Calu3 (cell line): Measurements from ENCODE around the gene SLC16A1. TPM values are rescaled to one million over a fixed set of nuclear protein-coding genes. Genes with fewer than 3 reads are reported as not detected.

Experiments used
- BruUV-seq: library from RNA; stranded (reverse); fragments of 400-500 nt; replicated peaks from 2 replicates; lab custom pipeline; 2021; lab: Mats Ljungman, UMichigan
- CTCF ChIA-PET: fragments of 300-600 bp; sonication (Branson Sonifier 250); formaldehyde crosslinking; loops from one replicate; lab custom pipeline; 2022; ENCODE audit warnings: antibody characterized with exemption; lab: Charles Lee
- DNase-seq: peaks from one replicate; pipeline ENCODE4 v3.0.0; 2022
- H3K27ac Mint-ChIP-seq: one replicate; pipeline ENCODE4 v1.8.0; 2022; ENCODE audit warnings: mixed read lengths; ENCODE audit not compliant: unreplicated experiment
- H3K27me3 Mint-ChIP-seq: one replicate; pipeline ENCODE4 v1.8.0; 2022; ENCODE audit warnings: mixed read lengths; ENCODE audit not compliant: unreplicated experiment
- H3K36me3 Mint-ChIP-seq: one replicate; pipeline ENCODE4 v1.8.0; 2022; ENCODE audit warnings: mild to moderate bottlenecking, moderate library complexity, mixed read lengths; ENCODE audit not compliant: insufficient read depth, unreplicated experiment
- H3K4me1 Mint-ChIP-seq: one replicate; pipeline ENCODE4 v1.8.0; 2022; ENCODE audit warnings: mild to moderate bottlenecking, low read depth, mixed read lengths; ENCODE audit not compliant: unreplicated experiment
- H3K4me3 Mint-ChIP-seq: one replicate; pipeline ENCODE4 v1.8.0; 2022; ENCODE audit warnings: mild to moderate bottlenecking, low read depth, moderate library complexity, mixed read lengths; ENCODE audit not compliant: unreplicated experiment
- H3K9me3 Mint-ChIP-seq: one replicate; pipeline ENCODE4 v1.8.0; 2022; ENCODE audit warnings: low read depth, mixed read lengths; ENCODE audit not compliant: unreplicated experiment
- CTCF ChIP-seq: fragments of 200-600 bp; IDR thresholded peaks from one replicate; pipeline ENCODE4 v1.8.0; 2022; ENCODE audit warnings: antibody characterized with exemption; ENCODE audit not compliant: unreplicated experiment
- intact Hi-C: fragments of 100-400 bp; cut with micrococcal nuclease; formaldehyde crosslinking; loops from one replicate; pipeline ENCODE4 v1.10.0; 2022; ENCODE audit not compliant: unreplicated experiment
- total RNA-seq: library from RNA; stranded (reverse); gene quantifications from 2 replicates; pipeline ENCODE4 v1.2.3, GENCODE V29; 2022

The SLC16A1 gene
- total RNA-seq, 1 experiment from 2014 or later = 59.2 TPM

GRCh38 chr1:112991402-112992120 is 35.6 kb upstream of the SLC16A1 start:
- no TSS peak for BruUV-seq
- H3K36me3 Mint-ChIP-seq = no peaks in the 10 kb centered on the region
- H3K4me1 Mint-ChIP-seq = peaks cover 12% of the 10 kb centered on the region
- no peak for TF ChIP-seq CTCF
- no peak for DNase-seq
- no peaks in the 10 kb centered on the region for H3K9me3 Mint-ChIP-seq
- CTCF ChIA-PET = interaction anchor here (0.5 kb wide), 1 partner anchor 160 kb away, joined by 5 read pairs; no protein-coding TSS in a partner anchor
- no peak overlapping the region for H3K4me3 Mint-ChIP-seq
- H3K27ac Mint-ChIP-seq = no peak overlapping the region
- intact Hi-C loops = no loop called here
- H3K27me3 Mint-ChIP-seq = no peaks in the 10 kb centered on the region

GRCh38 chr1:112990271-112990670 is 34.3 kb upstream of the SLC16A1 start:
- no peaks in the 10 kb centered on the region for H3K27me3 Mint-ChIP-seq
- peaks cover 2% of the 10 kb centered on the region for H3K4me1 Mint-ChIP-seq
- H3K4me3 Mint-ChIP-seq = no peak overlapping the region
- H3K36me3 Mint-ChIP-seq = no peaks in the 10 kb centered on the region
- CTCF ChIA-PET = no interaction called here
- intact Hi-C loops = no loop called here
- no TSS peak for BruUV-seq
- H3K9me3 Mint-ChIP-seq = no peaks in the 10 kb centered on the region
- no peak for TF ChIP-seq CTCF
- DNase-seq = no peak
- H3K27ac Mint-ChIP-seq = no peak overlapping the region

DNA sequence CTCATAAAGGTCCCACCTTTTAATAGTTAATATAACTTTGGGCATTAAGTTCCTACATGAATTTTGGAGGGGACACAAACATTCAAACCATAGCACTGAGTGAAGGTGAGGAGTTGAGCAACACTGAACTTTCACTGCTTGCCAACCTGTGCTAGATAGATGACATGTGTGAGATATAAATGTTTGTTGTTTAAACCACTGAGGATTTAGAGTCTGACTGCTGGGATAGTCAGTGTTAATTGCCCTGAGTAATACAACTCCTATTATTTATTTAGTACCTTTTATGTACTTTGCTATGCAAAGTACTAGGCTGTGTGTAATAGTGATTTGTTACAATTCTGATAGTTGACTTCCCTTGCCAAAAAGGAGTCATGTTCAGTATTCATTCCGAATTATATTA is 32.4 kb upstream of the SLC16A1 start:
- no peak overlapping the region for H3K4me3 Mint-ChIP-seq
- no peaks in the 10 kb centered on the region for H3K4me1 Mint-ChIP-seq
- intact Hi-C loops = no loop called here
- no peaks in the 10 kb centered on the region for H3K27me3 Mint-ChIP-seq
- TF ChIP-seq CTCF = no peak
- no peaks in the 10 kb centered on the region for H3K9me3 Mint-ChIP-seq
- BruUV-seq = no TSS peak
- no peak for DNase-seq
- no peak overlapping the region for H3K27ac Mint-ChIP-seq
- CTCF ChIA-PET = no interaction called here
- H3K36me3 Mint-ChIP-seq = no peaks in the 10 kb centered on the region

- TF ChIP-seq CTCF = no peak
- H3K27me3 Mint-ChIP-seq = no peaks in the 10 kb centered on the region
- DNase-seq = no peak
- H3K4me1 Mint-ChIP-seq = no peaks in the 10 kb centered on the region
- CTCF ChIA-PET = no interaction called here
- no peak overlapping the region for H3K27ac Mint-ChIP-seq
- H3K9me3 Mint-ChIP-seq = no peaks in the 10 kb centered on the region
- BruUV-seq = no TSS peak
- no peaks in the 10 kb centered on the region for H3K36me3 Mint-ChIP-seq
- intact Hi-C loops = no loop called here
- no peak overlapping the region for H3K4me3 Mint-ChIP-seq
Measured at GRCh38 chr1:112985123-112985522, 29.1 kb upstream of the SLC16A1 start.
